Gastroesophageal sphincter (tissue), 4 donors: ENCODE data around the gene GDAP2. TPM values are rescaled to one million over a fixed set of nuclear protein-coding genes. Genes with fewer than 3 reads are reported as not detected.

Experiments
- ATAC-seq: fragments of 150-250 bp; one replicate; pipeline ENCODE4 v1.9.1; 2016; ENCODE audit warnings: mild to moderate bottlenecking, moderate library complexity
- H3K27ac ChIP-seq, 4 donors: fragments of 200-600 bp; sonication (generic) in 3 of 4; 1 replicate in 3 of 4; 2 replicates in 1 of 4; pipeline ENCODE4 v1.5.1; 2016 to 2019
- H3K27me3 ChIP-seq: fragments of 200-600 bp; sonication (generic); one replicate; pipeline ENCODE4 v1.5.1; 2019
- H3K36me3 ChIP-seq, 2 donors: fragments of 200-600 bp; sonication (generic); one replicate each; pipeline ENCODE4 v1.5.1; 2019; ENCODE audit warnings: control low read depth in 1 of 2
- H3K4me1 ChIP-seq, 3 donors: fragments of 200-600 bp; sonication (generic); 1 replicate in 2 of 3; 2 replicates in 1 of 3; pipeline ENCODE4 v1.5.1; 2016 to 2019; ENCODE audit warnings: control low read depth in 2 of 3
- H3K4me3 ChIP-seq, 2 donors: fragments of 200-600 bp; sonication (generic); one replicate each; pipeline ENCODE4 v1.5.1; 2019; ENCODE audit warnings: mild to moderate bottlenecking in 1 of 2, moderate library complexity in 1 of 2
- H3K9me3 ChIP-seq, 3 donors: fragments of 200-600 bp; sonication (generic); one replicate each; pipeline ENCODE4 v1.5.1; 2017 to 2019; ENCODE audit warnings: control low read depth in 2 of 3
- CTCF ChIP-seq, 4 experiments: fragments of 200-600 bp in 2 of 4; fragments of 450-650 bp in 2 of 4; sonication (generic) in 1 of 4; IDR thresholded peaks; one replicate each; pipeline ENCODE4 v1.5.1; 2017 to 2019; ENCODE audit warnings: antibody characterized with exemption in 4 of 4, mild to moderate bottlenecking in 2 of 4, moderate library complexity in 2 of 4
- EP300 ChIP-seq: sonication (generic); formaldehyde crosslinking; IDR thresholded peaks from one replicate; pipeline ENCODE4 v1.6.1; 2017; ENCODE audit warnings: antibody characterized with exemption, mild to moderate bottlenecking
- POLR2A ChIP-seq, 2 donors: fragments of 450-650 bp; IDR thresholded peaks; one replicate each; pipeline ENCODE4 v1.6.1; 2017; ENCODE audit warnings: antibody characterized with exemption in 2 of 2, mild to moderate bottlenecking in 2 of 2, moderate library complexity in 1 of 2
- POLR2AphosphoS5 ChIP-seq: sonication (generic); formaldehyde crosslinking; IDR thresholded peaks from one replicate; pipeline ENCODE4 v1.6.1; 2017; ENCODE audit warnings: antibody characterized with exemption
- WGBS, 2 donors: methylation state at CpG; one replicate each; pipeline ENCODE4 v1.1.5; 2018; ENCODE audit warnings: low coverage in 1 of 2; 5-methylcytosine and 5-hydroxymethylcytosine counted together
- total RNA-seq, 4 donors: library from RNA; depleted of rRNA; stranded (reverse); fragments of >200 nt; gene quantifications; one replicate each; pipeline ENCODE4 v1.1.0, GENCODE V29; 2016

Gene GDAP2
- total RNA-seq, 4 donors from 2014 or later = 23.6 to 37.4 (median 31.2) TPM

GRCh38 chr1:117859901-117860300 lies 69.5 kb downstream of the GDAP2 start:
- Histone ChIP-seq H3K4me3 (no peak overlapping the region), H3K36me3 (peaks cover 0 to 26% of the 10 kb centered on the region in 2 donors), H3K4me1 (peaks cover 0 to 14% (median 0%) of the 10 kb centered on the region in 3 donors), H3K27ac (no peak overlapping the region), H3K27me3 (no peaks in the 10 kb centered on the region), H3K9me3 (no peaks in the 10 kb centered on the region)
- no peak for TF ChIP-seq POLR2AphosphoS5
- TF ChIP-seq EP300 = no peak
- TF ChIP-seq POLR2A (IDR thresholded peaks at IDR 0.05) = no peak
- TF ChIP-seq CTCF (IDR thresholded peaks at IDR 0.05) = no peak
- ATAC-seq = no peak
- WGBS, 2 donors = 92 to 93% methylated on average over 4 of the region's 4 CpGs

- H3K9me3 ChIP-seq = no peaks in the 10 kb centered on the region
- H3K4me3 ChIP-seq = no peak overlapping the region
- 51 to 94% methylated on average over 2 to 3 of the region's 3 CpGs for WGBS, 2 donors
- no peak for ATAC-seq
- H3K27ac ChIP-seq = no peak overlapping the region
- TF ChIP-seq EP300 = no peak
- no peak for TF ChIP-seq POLR2AphosphoS5
- no peak for TF ChIP-seq POLR2A (IDR thresholded peaks at IDR 0.05)
- no peak for TF ChIP-seq CTCF (IDR thresholded peaks at IDR 0.05)
- H3K36me3 ChIP-seq = peaks cover 0 to 17% of the 10 kb centered on the region in 2 donors
- no peaks in the 10 kb centered on the region for H3K27me3 ChIP-seq
- peaks cover 0 to 14% (median 0%) of the 10 kb centered on the region in 3 donors for H3K4me1 ChIP-seq
Observed at GRCh38 chr1:117857418-117857817, 72.0 kb downstream of the GDAP2 start.

- Histone ChIP-seq H3K36me3 (peaks cover 0 to 8% of the 10 kb centered on the region in 2 donors), H3K9me3 (no peaks in the 10 kb centered on the region), H3K27me3 (no peaks in the 10 kb centered on the region), H3K4me3 (no peak overlapping the region), H3K27ac (no peak overlapping the region), H3K4me1 (no peaks in the 10 kb centered on the region)
- TF ChIP-seq EP300 = no peak
- TF ChIP-seq POLR2A (IDR thresholded peaks at IDR 0.05) = no peak
- TF ChIP-seq POLR2AphosphoS5 = no peak
- TF ChIP-seq CTCF (IDR thresholded peaks at IDR 0.05) = no peak
- ATAC-seq = no peak
- 64 to 76% methylated on average over 1 of the region's 1 CpG for WGBS, 2 donors
Observed at GRCh38 chr1:117852853-117853553, 76.4 kb downstream of the GDAP2 start.

GRCh38 chr1:117851687-117852086 lies 77.7 kb downstream of the GDAP2 start:
- WGBS, 2 donors = 83 to 90% methylated on average over 2 of the region's 2 CpGs
- Histone ChIP-seq H3K9me3 (no peaks in the 10 kb centered on the region), H3K27me3 (no peaks in the 10 kb centered on the region), H3K4me1 (no peaks in the 10 kb centered on the region), H3K36me3 (peaks cover 0 to 8% of the 10 kb centered on the region in 2 donors), H3K27ac (no peak overlapping the region), H3K4me3 (no peak overlapping the region)
- no peak for ATAC-seq
- no peak for TF ChIP-seq CTCF (IDR thresholded peaks at IDR 0.05)
- TF ChIP-seq POLR2AphosphoS5 = no peak
- no peak for TF ChIP-seq POLR2A (IDR thresholded peaks at IDR 0.05)
- no peak for TF ChIP-seq EP300
